Right renal cortex interstitium (tissue), 3 donors: ENCODE results near the gene SMIM44. TPM values are rescaled to one million over a fixed set of nuclear protein-coding genes. Genes with fewer than 3 reads are reported as not detected.
"Not testable (repeated sequence)": the region's sequence is repeated elsewhere in the genome, so short reads cannot be mapped to it uniquely, and the experiment has no call there.

Source experiments
- DNase-seq, 3 donors: peaks; one replicate each; pipeline ENCODE4 v3.0.0-alpha.2; 2013; ENCODE audit warnings: low read depth in 3 of 3, low spot score in 2 of 3
- polyA plus RNA-seq, 3 donors: library from polyadenylated mRNA; unstranded; fragments of 120-200 nt; gene quantifications; one replicate each; pipeline ENCODE4 v1.2.1, GENCODE V29; 2013; ENCODE audit not compliant: insufficient read length in 3 of 3

The SMIM44 gene
- polyA plus RNA-seq, 3 donors: not detected

GRCh38 chr19:3459089-3459881 is 24.0 kb downstream of the SMIM44 start:
- DNase-seq: peak in 2 of 3 donors; percentile 75 to 80

- DNase-seq: no peak
Measured at GRCh38 chr19:3458229-3459088, 24.8 kb downstream of the SMIM44 start.

DNA sequence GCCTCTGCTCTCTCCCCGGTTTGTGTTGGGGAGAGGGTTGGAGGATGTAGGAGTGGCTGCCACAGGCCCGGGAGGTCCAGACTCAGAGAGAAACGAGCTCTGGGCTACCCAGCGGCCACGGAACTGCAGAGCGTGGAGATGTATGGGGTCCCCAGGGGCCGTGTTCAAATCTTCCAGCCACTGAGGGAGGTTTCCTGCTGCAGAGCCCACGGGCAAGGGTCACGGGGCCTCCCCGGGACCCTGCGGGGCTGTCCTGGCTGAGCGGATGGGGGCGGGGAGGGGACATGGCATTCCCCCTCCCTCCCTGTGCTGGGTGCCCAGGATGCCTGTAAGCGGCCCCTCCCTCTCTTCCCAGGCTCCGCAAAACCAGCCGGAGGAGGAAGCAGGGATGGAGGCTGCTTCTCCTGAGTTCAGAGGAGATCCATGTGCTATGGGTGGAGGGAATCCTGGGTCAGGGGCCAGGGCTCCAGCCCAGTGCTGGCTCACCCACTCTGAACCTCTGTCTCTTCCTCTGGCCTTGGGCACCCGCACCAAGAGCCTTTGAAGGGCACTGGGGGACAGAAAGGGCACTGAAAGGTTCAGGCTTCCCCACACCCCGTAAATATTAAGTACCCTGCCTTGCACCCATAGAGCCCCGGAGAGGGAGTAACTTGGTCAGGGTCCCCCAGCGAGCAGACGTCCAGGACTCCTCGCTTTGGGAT is 25.6 kb downstream of the SMIM44 start:
- no peak for DNase-seq

DNA sequence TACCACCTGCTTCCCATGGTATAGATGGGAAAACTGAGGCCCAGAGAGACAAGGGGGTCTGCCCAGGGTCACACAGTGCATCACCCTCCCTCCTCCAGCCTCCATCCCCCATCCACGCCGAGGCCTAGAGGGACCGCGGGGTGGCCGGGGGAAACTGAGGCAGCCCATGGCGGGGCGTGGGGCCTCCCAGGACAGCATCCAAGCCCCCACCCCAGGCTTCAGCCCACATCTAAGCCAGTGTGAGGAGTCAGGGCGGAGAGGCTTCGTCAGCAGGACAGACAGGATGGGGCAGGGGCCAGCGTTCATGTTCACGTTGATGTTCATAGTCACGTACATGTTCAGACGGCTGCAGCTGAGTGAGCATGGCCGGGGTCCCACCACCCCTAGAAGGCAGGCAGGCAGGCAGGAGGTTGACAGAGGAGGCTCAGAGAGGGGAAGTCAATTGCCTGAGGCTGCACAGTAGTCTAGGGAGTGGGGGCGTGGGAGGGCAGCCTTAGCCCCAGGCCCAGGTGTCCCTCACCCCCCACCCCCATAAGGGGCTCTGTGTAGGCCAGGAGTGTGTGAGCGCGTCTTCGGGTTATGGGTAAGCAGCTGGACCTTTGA is 26.2 kb downstream of the SMIM44 start:
- DNase-seq: no peak

GRCh38 chr19:3455960-3456601 is 27.2 kb downstream of the SMIM44 start:
- no peak for DNase-seq

GRCh38 chr19:3455393-3455955 is 27.8 kb downstream of the SMIM44 start:
- no peak for DNase-seq

DNA sequence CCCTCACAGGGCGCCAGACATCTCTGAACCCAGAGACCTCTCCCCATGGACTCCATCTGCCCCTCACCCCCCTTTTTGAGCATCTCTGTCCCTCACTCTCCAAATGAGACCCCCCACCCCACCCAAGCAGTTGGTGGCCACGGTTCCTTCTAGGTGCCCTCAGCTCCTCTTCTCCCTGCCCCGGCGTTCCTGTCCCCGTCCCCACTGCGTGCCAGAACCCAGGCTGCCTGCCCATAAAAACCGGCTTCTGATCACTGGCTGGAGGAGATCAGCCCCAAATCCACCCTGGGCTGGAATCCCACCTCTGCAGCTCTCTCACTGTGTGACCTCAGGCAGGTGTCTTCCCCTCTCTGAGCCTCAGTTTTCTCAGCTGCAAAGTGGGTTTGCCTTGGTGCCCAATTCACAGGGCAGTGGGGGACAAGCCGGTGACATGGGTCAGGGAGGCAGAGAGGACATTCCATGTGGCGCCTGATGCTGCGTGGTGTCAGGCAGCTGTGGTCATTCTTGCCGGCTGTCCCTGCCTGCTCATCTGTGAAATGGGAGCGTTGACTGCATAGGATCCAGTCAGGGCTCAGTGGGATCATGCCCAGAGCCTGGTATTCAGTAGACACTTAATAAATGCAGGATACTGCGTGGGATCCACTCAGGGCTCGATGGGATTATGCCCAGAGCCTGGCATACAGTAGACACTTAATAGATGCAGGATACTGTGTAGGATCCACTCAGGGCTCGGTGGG is 28.4 kb downstream of the SMIM44 start:
- DNase-seq: no peak

GRCh38 chr19:3453840-3454239 is 29.4 kb downstream of the SMIM44 start:
- DNase-seq: no peak

- not testable (repeated sequence) for DNase-seq
Measured at GRCh38 chr19:3452942-3453214, 30.4 kb downstream of the SMIM44 start.

DNA sequence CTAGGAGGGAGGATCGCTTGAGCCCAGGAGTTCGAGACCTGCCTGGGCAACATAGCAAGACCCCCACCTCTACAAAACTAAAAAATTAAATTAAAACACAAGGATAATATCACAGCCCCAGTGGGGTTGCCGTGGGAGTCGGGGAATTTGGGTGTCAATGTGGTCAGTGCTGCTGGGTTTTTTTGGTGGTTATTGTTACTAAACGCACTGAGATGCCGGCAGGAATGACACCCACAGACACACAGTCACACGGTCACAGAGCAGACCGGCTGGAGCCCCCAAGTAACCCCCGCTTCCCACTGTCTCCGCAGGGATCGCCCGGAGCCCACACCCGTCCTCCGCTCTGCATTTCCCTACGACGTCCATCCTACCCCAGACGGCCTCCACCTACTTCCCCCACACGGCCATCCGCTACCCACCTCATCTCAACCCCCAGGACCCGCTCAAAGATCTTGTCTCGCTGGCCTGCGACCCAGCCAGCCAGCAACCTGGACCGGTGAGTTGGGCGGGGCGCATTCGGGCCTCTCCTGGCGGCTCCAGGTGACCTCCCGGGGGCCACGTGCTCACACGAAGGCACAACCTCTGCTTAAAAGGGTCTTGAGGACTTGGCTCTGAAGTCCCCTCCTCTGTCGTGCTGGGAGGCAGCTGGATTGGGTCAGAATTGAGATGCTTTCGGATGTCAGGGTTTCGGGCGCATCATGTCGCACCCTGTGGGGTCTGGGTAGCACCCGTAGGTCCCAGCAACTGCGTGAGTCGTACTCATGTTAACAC is 30.9 kb downstream of the SMIM44 start:
- DNase-seq: no peak

- no peak for DNase-seq
Measured at GRCh38 chr19:3451451-3451866, 31.8 kb downstream of the SMIM44 start.

GRCh38 chr19:3450796-3451411 is 32.3 kb downstream of the SMIM44 start:
- DNase-seq: no peak

- no peak for DNase-seq
Measured at GRCh38 chr19:3448616-3449334, 34.5 kb downstream of the SMIM44 start.

- DNase-seq: not testable (repeated sequence)
Measured at GRCh38 chr19:3446657-3447056, 36.6 kb downstream of the SMIM44 start.

- DNase-seq: no peak
Measured at GRCh38 chr19:3444695-3445234, 38.5 kb downstream of the SMIM44 start.

DNA sequence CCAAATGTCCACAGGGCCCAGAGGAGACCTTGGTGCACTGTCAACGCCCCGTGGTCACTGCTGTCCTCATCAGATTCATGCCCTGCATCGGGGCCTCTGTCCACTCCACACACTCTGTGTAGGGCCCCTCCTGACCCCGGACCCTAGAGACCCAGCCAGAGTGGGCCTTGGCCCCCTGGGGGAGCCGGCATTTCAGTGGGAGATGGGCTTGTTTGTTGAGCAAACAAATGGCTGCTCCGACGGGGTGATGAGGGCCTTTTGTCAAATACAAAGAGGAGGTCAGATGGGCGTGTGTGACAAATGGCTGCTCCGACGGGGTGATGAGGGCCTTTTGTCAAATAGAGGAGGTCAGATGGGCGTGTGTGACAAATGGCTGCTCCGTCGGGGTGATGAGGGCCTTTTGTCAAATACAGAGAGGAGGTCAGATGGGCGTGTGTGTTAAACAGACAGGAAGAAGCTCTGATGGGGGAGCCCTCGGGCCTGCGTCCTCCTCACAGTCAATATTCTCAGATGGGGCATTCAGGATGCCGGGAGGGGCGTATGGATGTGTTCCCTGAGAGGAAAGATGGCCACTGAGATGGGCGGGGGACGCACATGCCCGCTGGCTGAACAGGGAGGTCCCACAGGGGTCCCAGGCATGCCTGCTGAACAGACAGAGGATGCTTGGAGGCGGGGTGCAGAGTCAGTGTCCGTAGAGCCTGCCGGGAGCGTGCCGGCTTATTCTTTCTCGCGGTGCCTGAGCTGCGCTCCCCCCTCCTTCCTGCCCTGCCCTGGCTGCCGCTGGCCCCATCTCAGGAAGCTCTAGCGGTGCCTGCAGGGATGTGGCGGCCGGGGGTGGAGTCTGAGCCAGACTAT is 39.2 kb downstream of the SMIM44 start:
- DNase-seq: no peak
